ENCODE data around the gene VGF.

GRCh38 chr7:101202603-101202918 is 37.2 kb upstream of the VGF start:
- TF ChIP-seq CTCF (IDR thresholded peaks at IDR 0.05): no peak
- TF ChIP-seq, protein P1, sequence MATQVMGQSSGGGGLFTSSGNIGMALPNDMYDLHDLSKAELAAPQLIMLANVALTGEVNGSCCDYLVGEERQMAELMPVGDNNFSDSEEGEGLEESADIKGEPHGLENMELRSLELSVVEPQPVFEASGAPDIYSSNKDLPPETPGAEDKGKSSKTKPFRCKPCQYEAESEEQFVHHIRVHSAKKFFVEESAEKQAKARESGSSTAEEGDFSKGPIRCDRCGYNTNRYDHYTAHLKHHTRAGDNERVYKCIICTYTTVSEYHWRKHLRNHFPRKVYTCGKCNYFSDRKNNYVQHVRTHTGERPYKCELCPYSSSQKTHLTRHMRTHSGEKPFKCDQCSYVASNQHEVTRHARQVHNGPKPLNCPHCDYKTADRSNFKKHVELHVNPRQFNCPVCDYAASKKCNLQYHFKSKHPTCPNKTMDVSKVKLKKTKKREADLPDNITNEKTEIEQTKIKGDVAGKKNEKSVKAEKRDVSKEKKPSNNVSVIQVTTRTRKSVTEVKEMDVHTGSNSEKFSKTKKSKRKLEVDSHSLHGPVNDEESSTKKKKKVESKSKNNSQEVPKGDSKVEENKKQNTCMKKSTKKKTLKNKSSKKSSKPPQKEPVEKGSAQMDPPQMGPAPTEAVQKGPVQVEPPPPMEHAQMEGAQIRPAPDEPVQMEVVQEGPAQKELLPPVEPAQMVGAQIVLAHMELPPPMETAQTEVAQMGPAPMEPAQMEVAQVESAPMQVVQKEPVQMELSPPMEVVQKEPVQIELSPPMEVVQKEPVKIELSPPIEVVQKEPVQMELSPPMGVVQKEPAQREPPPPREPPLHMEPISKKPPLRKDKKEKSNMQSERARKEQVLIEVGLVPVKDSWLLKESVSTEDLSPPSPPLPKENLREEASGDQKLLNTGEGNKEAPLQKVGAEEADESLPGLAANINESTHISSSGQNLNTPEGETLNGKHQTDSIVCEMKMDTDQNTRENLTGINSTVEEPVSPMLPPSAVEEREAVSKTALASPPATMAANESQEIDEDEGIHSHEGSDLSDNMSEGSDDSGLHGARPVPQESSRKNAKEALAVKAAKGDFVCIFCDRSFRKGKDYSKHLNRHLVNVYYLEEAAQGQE (IDR thresholded peaks at IDR 0.05; ENCODE audit: insufficient read depth in 1 of 2, low read depth in 2 of 2, low read length in 1 of 2): no peak

All from Panc1 (cell line).